Activated naive CD8-positive, alpha-beta T cell (primary cell): ENCODE results near the gene RPL32.
"Not testable (repeated sequence)": the region's sequence is repeated elsewhere in the genome, so short reads cannot be mapped to it uniquely, and the experiment has no call there.

Experiments
- H3K27ac Mint-ChIP-seq: one replicate; pipeline ENCODE4 v1.8.0; 2021; ENCODE audit warnings: mixed read lengths
- H3K27me3 Mint-ChIP-seq: one replicate; pipeline ENCODE4 v1.8.0; 2021; ENCODE audit warnings: mixed read lengths
- H3K36me3 Mint-ChIP-seq: one replicate; pipeline ENCODE4 v1.8.0; 2021; ENCODE audit warnings: mixed read lengths
- H3K4me1 Mint-ChIP-seq: one replicate; pipeline ENCODE4 v1.8.0; 2021; ENCODE audit warnings: low read depth, mixed read lengths
- H3K4me3 Mint-ChIP-seq: one replicate; pipeline ENCODE4 v1.8.0; 2021; ENCODE audit warnings: mild to moderate bottlenecking, mixed read lengths
- H3K9me3 Mint-ChIP-seq: one replicate; pipeline ENCODE4 v1.8.0; 2021; ENCODE audit warnings: low read depth, mixed read lengths

The RPL32 gene

GRCh38 chr3:12875857-12876836 lies 34.8 kb upstream of the RPL32 start:
- H3K4me3 Mint-ChIP-seq, result no peak overlapping the region
- H3K9me3 Mint-ChIP-seq, result no peaks in the 10 kb centered on the region
- no peaks in the 10 kb centered on the region for H3K36me3 Mint-ChIP-seq
- H3K27ac Mint-ChIP-seq, result no peak overlapping the region
- no peaks in the 10 kb centered on the region for H3K4me1 Mint-ChIP-seq
- peaks cover 7% of the 10 kb centered on the region for H3K27me3 Mint-ChIP-seq

- Mint-ChIP-seq H3K4me3 (no peak overlapping the region), H3K36me3 (no peaks in the 10 kb centered on the region), H3K9me3 (no peaks in the 10 kb centered on the region), H3K4me1 (peaks cover 15% of the 10 kb centered on the region), H3K27me3 (peaks cover 12% of the 10 kb centered on the region), H3K27ac (no peak overlapping the region)
These were observed 30.1 kb upstream of the RPL32 start for GRCh38 chr3:12871404-12871983.

GRCh38 chr3:12870942-12871341 lies 29.6 kb upstream of the RPL32 start:
- H3K27me3 Mint-ChIP-seq, result peaks cover 12% of the 10 kb centered on the region
- no peaks in the 10 kb centered on the region for H3K9me3 Mint-ChIP-seq
- H3K27ac Mint-ChIP-seq, result no peak overlapping the region
- no peaks in the 10 kb centered on the region for H3K36me3 Mint-ChIP-seq
- H3K4me1 Mint-ChIP-seq, result peaks cover 15% of the 10 kb centered on the region
- H3K4me3 Mint-ChIP-seq, result no peak overlapping the region

- Mint-ChIP-seq H3K4me3 (peak overlapping the region; percentile 20), H3K27ac (no peak overlapping the region), H3K27me3 (peaks cover 5% of the 10 kb centered on the region), H3K9me3 (no peaks in the 10 kb centered on the region), H3K4me1 (peaks cover 15% of the 10 kb centered on the region), H3K36me3 (peaks cover 2% of the 10 kb centered on the region)
These were observed 27.8 kb upstream of the RPL32 start for GRCh38 chr3:12869035-12869621.

GRCh38 chr3:12868039-12869034 lies 27.0 kb upstream of the RPL32 start:
- no peak overlapping the region for H3K27ac Mint-ChIP-seq

GRCh38 chr3:12866836-12867235 lies 25.5 kb upstream of the RPL32 start:
- H3K4me3 Mint-ChIP-seq, result no peak overlapping the region
- peaks cover 5% of the 10 kb centered on the region for H3K27me3 Mint-ChIP-seq
- H3K27ac Mint-ChIP-seq, result no peak overlapping the region
- no peaks in the 10 kb centered on the region for H3K9me3 Mint-ChIP-seq
- H3K36me3 Mint-ChIP-seq, result peaks cover 2% of the 10 kb centered on the region
- peaks cover 15% of the 10 kb centered on the region for H3K4me1 Mint-ChIP-seq

More at GRCh38 chr3:12868039-12869034, 27.0 kb upstream of the RPL32 start:
- Mint-ChIP-seq H3K36me3 (peaks cover 2% of the 10 kb centered on the region), H3K4me1 (peaks cover 15% of the 10 kb centered on the region), H3K9me3 (no peaks in the 10 kb centered on the region), H3K27me3 (peaks cover 5% of the 10 kb centered on the region), H3K4me3 (peak overlapping the region; percentile 87)

- Mint-ChIP-seq H3K27ac (no peak overlapping the region), H3K4me1 (peaks cover 11% of the 10 kb centered on the region)
These were observed 23.9 kb upstream of the RPL32 start for GRCh38 chr3:12865271-12865670.

GRCh38 chr3:12862387-12862786 lies 21.0 kb upstream of the RPL32 start:
- no peak overlapping the region for H3K27ac Mint-ChIP-seq
- no peaks in the 10 kb centered on the region for H3K4me1 Mint-ChIP-seq
- no peak overlapping the region for H3K4me3 Mint-ChIP-seq
- H3K27me3 Mint-ChIP-seq, result no peaks in the 10 kb centered on the region
- H3K36me3 Mint-ChIP-seq, result peaks cover 2% of the 10 kb centered on the region
- no peaks in the 10 kb centered on the region for H3K9me3 Mint-ChIP-seq

More at GRCh38 chr3:12865271-12865670, 23.9 kb upstream of the RPL32 start:
- Mint-ChIP-seq H3K4me3 (no peak overlapping the region), H3K36me3 (peaks cover 2% of the 10 kb centered on the region), H3K9me3 (no peaks in the 10 kb centered on the region), H3K27me3 (peaks cover 3% of the 10 kb centered on the region)

- Mint-ChIP-seq H3K9me3 (no peaks in the 10 kb centered on the region), H3K27ac (no peak overlapping the region), H3K4me3 (no peak overlapping the region), H3K36me3 (peaks cover 2% of the 10 kb centered on the region), H3K4me1 (no peaks in the 10 kb centered on the region), H3K27me3 (no peaks in the 10 kb centered on the region)
These were observed 20.2 kb upstream of the RPL32 start for GRCh38 chr3:12861611-12862010.

- H3K36me3 Mint-ChIP-seq, result no peaks in the 10 kb centered on the region
- H3K9me3 Mint-ChIP-seq, result no peaks in the 10 kb centered on the region
- H3K27ac Mint-ChIP-seq, result no peak overlapping the region
- no peak overlapping the region for H3K4me3 Mint-ChIP-seq
- H3K27me3 Mint-ChIP-seq, result no peaks in the 10 kb centered on the region
- no peaks in the 10 kb centered on the region for H3K4me1 Mint-ChIP-seq
These were observed 18.5 kb upstream of the RPL32 start for GRCh38 chr3:12859840-12860239.

GRCh38 chr3:12856626-12857025 lies 15.3 kb upstream of the RPL32 start:
- Mint-ChIP-seq H3K27me3 (no peaks in the 10 kb centered on the region), H3K9me3 (no peaks in the 10 kb centered on the region)

GRCh38 chr3:12854565-12854964 lies 13.2 kb upstream of the RPL32 start:
- no peaks in the 10 kb centered on the region for H3K9me3 Mint-ChIP-seq
- H3K4me3 Mint-ChIP-seq, result no peak overlapping the region
- H3K27me3 Mint-ChIP-seq, result peaks cover 2% of the 10 kb centered on the region

More at GRCh38 chr3:12856626-12857025, 15.3 kb upstream of the RPL32 start:
- Mint-ChIP-seq H3K4me1 (no peaks in the 10 kb centered on the region), H3K4me3 (no peak overlapping the region), H3K36me3 (no peaks in the 10 kb centered on the region), H3K27ac (no peak overlapping the region)

GRCh38 chr3:12853847-12854246 lies 12.5 kb upstream of the RPL32 start:
- H3K27ac Mint-ChIP-seq, H3K4me3 Mint-ChIP-seq, H3K9me3 Mint-ChIP-seq, H3K36me3 Mint-ChIP-seq, H3K4me1 Mint-ChIP-seq, H3K27me3 Mint-ChIP-seq: not testable (repeated sequence)

More at GRCh38 chr3:12854565-12854964, 13.2 kb upstream of the RPL32 start:
- Mint-ChIP-seq H3K4me1 (no peaks in the 10 kb centered on the region), H3K27ac (no peak overlapping the region), H3K36me3 (no peaks in the 10 kb centered on the region)

- Mint-ChIP-seq H3K36me3 (no peaks in the 10 kb centered on the region), H3K4me1 (no peaks in the 10 kb centered on the region), H3K27ac (no peak overlapping the region), H3K9me3 (no peaks in the 10 kb centered on the region), H3K27me3 (peaks cover 2% of the 10 kb centered on the region), H3K4me3 (no peak overlapping the region)
These were observed 10.8 kb upstream of the RPL32 start for GRCh38 chr3:12852201-12852600.
